Heart left ventricle (tissue), 13 donors: Measurements from ENCODE around the gene GOPC.

Source experiments
- CTCF ChIP-seq, 12 donors: fragments of 200-600 bp; sonication (generic) in 4 of 12; IDR thresholded peaks; one replicate each; pipeline versions ENCODE4 v1.5.0 to v1.8.0; 2018 to 2022; ENCODE audit warnings: antibody characterized with exemption in 12 of 12, mild to moderate bottlenecking in 5 of 12
- POLR2A ChIP-seq, 2 donors: fragments of 450-650 bp; IDR thresholded peaks; one replicate each; pipeline ENCODE4 v1.6.1; 2017; ENCODE audit warnings: antibody characterized with exemption in 2 of 2, mild to moderate bottlenecking in 2 of 2, moderate library complexity in 2 of 2
- donor health status: ischemic (EF 13 %, LVEDD 7.1; RV severe dilation, severe dysfunction).
- donor health status: DM: no; HTN: yes; CAD: no.
- donor health status: DM: no; HTN: no; CAD: no.
- donor health status: ischemic (EF 25% LVEDD 6.9; RV normal size, moderate dysfunction).
- donor health status: ischemic (EF 25% LVEDD 5.7; RV mildly dilated, moderate dysfunction).
- donor health status: ischemic (EF 35%, LVEDD 5.7; RV mildly dilated, moderate dysfunction).
- donor health status: nonischemic (EF 11% LVEDD 7.7; RV severe dilation, severe dysfunction).
- donor health status: DM: yes; HTN: yes; CAD: no.
- donor health status: PGD.
- donor health status: ischemic (EF 29% LVEDD 5.4; RV normal size, mild dysfunction).
- donor health status: nonischemic (EF 23%, LVEDD 6.1; RV moderate dilation, normal function).

GRCh38 chr6:117624869-117625481, 22.7 kb upstream of the GOPC start:
- no peak for TF ChIP-seq CTCF (IDR thresholded peaks at IDR 0.05)
- TF ChIP-seq POLR2A (IDR thresholded peaks at IDR 0.05), result no peak
